Activated naive CD4-positive, alpha-beta T cell treated with anti-CD3 and anti-CD28 coated beads, Interleukin-2, amount 50 U/mL, for 24 hours (primary cell): ENCODE measurements around the gene PRSS58.

Experiments used
- H3K27ac Mint-ChIP-seq: one replicate; pipeline ENCODE4 v1.8.0; 2021; ENCODE audit warnings: mild to moderate bottlenecking, mixed read lengths
- H3K27me3 Mint-ChIP-seq: one replicate; pipeline ENCODE4 v1.8.0; 2021; ENCODE audit warnings: mixed read lengths
- H3K36me3 Mint-ChIP-seq: one replicate; pipeline ENCODE4 v1.8.0; 2021; ENCODE audit warnings: mixed read lengths
- H3K4me1 Mint-ChIP-seq: one replicate; pipeline ENCODE4 v1.8.0; 2021; ENCODE audit warnings: mixed read lengths
- H3K4me3 Mint-ChIP-seq: one replicate; pipeline ENCODE4 v1.8.0; 2021; ENCODE audit warnings: mild to moderate bottlenecking, mixed read lengths
- H3K9me3 Mint-ChIP-seq: one replicate; pipeline ENCODE4 v1.8.0; 2021; ENCODE audit warnings: mixed read lengths

Gene PRSS58

DNA sequence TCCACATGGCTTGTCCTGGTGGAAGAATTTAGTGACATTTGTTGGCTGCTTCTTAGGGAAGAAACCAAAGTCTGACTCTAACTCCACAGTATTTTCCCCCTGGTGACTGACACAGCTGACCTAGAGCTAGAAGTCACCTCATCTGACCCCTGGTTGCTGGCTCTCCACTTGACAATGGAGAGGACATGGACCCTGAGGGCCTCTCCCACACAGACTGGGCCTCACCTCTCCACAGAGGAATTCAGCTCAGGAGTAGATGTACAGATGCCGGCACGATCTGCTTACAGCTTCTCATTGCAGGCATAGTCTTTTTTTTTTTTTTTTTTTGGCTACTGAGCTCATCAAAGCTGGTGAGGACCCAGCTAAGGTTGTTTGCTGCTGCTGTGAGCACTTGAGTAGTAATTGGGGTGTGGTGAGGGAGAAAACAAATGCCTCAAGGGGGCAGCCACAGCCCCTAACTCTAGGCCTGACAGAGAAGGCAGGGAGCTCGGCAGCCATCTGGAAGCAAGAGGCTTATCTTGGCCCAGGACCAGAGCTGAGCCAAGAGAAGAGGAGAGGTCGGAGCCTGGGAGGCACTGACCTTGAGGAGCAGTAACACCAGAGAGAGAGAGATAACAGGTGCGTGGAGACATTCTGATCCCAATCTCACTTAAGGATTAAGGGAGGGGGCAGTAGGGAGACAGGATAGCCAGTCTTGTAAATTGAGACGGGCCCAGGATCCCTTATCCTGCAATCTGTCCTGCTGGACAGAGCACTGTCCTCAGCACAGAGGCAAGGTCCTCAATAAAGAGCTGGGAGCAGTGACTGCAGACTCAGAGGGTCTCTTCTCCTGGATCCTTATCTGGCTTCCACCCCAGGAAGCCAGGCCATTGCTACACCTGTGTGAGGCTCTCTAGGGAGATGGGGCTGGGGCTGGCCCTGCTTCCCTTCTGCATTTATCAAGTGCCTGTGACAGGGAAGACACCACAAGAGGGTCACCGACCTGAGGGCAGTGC is 9.4 kb downstream of the PRSS58 start:
- Mint-ChIP-seq H3K9me3 (no peaks in the 10 kb centered on the region), H3K27me3 (peaks cover 5% of the 10 kb centered on the region), H3K27ac (no peak overlapping the region), H3K36me3 (no peaks in the 10 kb centered on the region), H3K4me3 (no peak overlapping the region), H3K4me1 (no peaks in the 10 kb centered on the region)

DNA sequence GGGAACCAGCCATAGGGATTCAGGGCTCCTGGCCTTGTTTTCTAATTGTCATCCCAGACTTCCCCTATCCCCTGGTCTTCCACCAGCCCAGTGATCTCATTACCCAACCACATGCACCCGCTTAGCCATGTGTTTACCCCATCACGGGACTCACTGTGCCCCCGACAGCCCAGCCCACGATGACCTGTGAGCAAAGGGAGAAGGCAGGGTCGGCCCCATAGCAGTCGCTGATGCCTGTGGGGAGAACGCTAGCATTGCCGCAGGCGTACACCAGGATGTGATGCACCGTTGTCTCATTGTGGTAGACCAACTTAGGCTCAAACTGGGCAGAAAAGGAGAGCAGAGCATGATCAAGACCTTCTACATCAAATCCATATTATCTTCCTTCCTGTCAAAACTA is 14.0 kb downstream of the PRSS58 start:
- H3K4me3 Mint-ChIP-seq, result no peak overlapping the region
- no peaks in the 10 kb centered on the region for H3K4me1 Mint-ChIP-seq
- peaks cover 9% of the 10 kb centered on the region for H3K27me3 Mint-ChIP-seq
- no peak overlapping the region for H3K27ac Mint-ChIP-seq
- H3K36me3 Mint-ChIP-seq, result no peaks in the 10 kb centered on the region
- H3K9me3 Mint-ChIP-seq, result no peaks in the 10 kb centered on the region

DNA sequence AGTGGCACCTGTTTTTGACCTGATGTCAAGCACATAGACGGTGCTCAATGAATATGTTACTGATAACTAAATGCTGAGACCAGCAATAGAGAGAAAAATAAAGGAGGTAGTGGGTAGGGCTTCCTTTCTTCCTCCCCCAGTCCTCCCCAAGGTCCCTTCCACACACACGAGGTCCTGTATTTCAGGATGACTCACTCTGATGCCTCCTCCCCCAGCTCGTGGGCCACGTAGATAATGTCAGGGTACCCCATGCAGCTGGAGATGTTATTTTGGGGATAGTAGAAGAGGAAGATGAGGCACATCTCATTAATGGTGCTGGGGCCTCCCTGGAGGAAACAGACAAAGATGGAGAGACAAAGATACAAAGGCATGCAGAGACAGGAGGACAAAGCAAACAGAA is 17.3 kb downstream of the PRSS58 start:
- Mint-ChIP-seq H3K27ac (no peak overlapping the region), H3K4me3 (no peak overlapping the region), H3K4me1 (no peaks in the 10 kb centered on the region), H3K9me3 (no peaks in the 10 kb centered on the region), H3K27me3 (peaks cover 12% of the 10 kb centered on the region), H3K36me3 (no peaks in the 10 kb centered on the region)

DNA sequence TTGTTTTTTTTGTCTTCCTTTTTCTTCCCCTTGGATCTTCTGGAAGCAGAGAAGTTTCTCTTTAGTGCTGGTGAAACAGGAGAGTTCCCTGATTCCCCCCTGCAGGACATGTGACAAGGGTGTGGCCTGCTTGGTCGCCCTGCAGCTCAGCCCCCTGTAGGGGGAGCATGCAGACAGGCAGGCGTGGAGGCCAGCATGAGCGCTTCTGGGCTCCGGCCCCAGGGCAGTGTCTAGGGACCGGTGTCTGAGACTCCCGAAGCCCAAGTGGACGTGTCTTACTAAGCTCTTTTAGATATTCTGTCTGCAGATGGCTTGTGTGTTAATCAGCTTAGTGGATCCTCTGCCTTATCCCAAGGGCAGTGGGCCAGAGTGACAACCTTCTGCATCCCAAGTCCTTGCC is 26.1 kb downstream of the PRSS58 start:
- peaks cover 24% of the 10 kb centered on the region for H3K27me3 Mint-ChIP-seq
- no peak overlapping the region for H3K4me3 Mint-ChIP-seq
- H3K9me3 Mint-ChIP-seq, result no peaks in the 10 kb centered on the region
- H3K4me1 Mint-ChIP-seq, result no peaks in the 10 kb centered on the region
- no peak overlapping the region for H3K27ac Mint-ChIP-seq
- H3K36me3 Mint-ChIP-seq, result no peaks in the 10 kb centered on the region

DNA sequence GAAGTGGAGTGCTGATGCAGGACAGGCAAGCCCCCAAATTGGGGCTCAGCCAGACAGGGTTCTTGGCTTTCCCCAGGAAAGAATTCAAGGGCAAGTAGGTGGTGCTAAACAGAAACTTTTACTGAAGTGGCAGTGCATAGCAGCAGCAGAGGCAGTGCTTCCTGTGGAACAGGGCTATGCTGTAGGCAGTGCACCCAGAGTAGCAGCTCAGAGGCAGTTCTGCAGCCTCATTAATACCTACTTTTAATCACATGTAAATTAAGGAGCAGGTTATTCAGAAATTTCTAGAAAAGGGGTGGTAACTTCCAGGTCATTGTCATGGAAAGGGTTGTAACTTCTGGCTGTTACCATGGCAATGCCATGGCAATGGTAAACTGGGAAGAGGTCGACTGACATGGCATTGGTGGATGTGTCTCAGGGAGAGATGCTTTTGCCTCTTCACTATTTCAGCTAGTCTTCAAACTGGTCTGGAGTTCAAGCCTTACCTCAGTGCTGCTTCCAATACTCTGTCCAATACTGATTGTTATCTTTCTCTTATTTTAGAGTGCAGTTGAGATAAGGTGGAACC is 29.2 kb downstream of the PRSS58 start:
- Mint-ChIP-seq H3K4me1 (no peaks in the 10 kb centered on the region), H3K9me3 (no peaks in the 10 kb centered on the region), H3K27me3 (peaks cover 37% of the 10 kb centered on the region), H3K27ac (no peak overlapping the region), H3K4me3 (no peak overlapping the region), H3K36me3 (no peaks in the 10 kb centered on the region)
